Measurements from ENCODE around the gene TBC1D1. TPM values are rescaled to one million over a fixed set of nuclear protein-coding genes. Genes with fewer than 3 reads are reported as not detected.

The TBC1D1 gene
- total and polyA plus RNA-seq, 12 donors = 85.4 to 153 (median 106) TPM

DNA sequence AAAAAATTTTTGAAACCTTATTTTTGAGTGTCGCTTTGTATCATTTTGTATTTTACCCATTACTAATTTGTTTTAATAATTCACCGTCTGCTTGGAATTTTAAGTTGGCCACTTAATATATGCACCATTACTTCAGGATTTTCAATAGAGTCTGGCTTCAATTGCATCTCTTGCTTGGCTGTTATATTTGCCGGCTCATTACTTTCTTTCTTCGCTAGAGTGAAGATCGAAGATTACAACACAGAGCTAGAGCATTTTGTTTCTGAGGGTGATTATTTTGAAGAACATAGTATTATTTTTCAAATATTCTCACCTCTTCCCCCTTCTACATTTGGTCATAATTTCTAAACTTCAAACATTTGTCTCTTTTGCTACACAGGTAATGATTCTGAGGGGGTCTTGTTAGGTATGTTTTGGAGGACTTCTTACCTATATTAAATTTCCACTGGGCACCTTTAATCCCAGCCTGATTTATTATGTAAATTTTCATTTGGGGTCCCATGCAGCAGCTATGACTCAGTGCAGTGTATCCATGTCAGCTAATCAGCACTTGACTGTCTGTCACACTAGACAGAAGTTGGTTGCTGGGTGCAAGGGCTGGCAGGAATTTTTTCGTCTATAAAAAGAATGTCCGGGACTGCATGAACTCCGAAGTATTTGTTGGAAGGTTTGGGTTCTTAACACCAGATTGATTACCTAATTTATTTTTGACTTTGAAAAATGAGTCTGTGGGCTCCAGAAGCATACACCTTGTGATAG, 18.6 kb downstream of the TBC1D1 start:
- H3K4me3 ChIP-seq = peak overlapping the region in 5 of 10 donors; percentile 10 to 38 (median 32)
- intact Hi-C loops (cut with DNase I) = loop anchor here in 4 of 10 donors (5.0 kb wide), 3 partner anchors 38 to 63 kb away; no protein-coding TSS in a partner anchor
- ATAC-seq (peak; percentile 76 to 93 (median 85)), DNase-seq (peak in 1 of 2 donors; percentile 50)
- H3K27me3 ChIP-seq = no peaks in the 10 kb centered on the region
- no peaks in the 10 kb centered on the region for H3K9me3 ChIP-seq
- peaks cover 0 to 51% (median 20%) of the 10 kb centered on the region in 9 donors for H3K4me1 ChIP-seq
- H3K36me3 ChIP-seq = no peaks in the 10 kb centered on the region
- WGBS, 2 donors = 52 to 62% methylated on average over 8 of the region's 8 CpGs
- TF ChIP-seq, protein P1, sequence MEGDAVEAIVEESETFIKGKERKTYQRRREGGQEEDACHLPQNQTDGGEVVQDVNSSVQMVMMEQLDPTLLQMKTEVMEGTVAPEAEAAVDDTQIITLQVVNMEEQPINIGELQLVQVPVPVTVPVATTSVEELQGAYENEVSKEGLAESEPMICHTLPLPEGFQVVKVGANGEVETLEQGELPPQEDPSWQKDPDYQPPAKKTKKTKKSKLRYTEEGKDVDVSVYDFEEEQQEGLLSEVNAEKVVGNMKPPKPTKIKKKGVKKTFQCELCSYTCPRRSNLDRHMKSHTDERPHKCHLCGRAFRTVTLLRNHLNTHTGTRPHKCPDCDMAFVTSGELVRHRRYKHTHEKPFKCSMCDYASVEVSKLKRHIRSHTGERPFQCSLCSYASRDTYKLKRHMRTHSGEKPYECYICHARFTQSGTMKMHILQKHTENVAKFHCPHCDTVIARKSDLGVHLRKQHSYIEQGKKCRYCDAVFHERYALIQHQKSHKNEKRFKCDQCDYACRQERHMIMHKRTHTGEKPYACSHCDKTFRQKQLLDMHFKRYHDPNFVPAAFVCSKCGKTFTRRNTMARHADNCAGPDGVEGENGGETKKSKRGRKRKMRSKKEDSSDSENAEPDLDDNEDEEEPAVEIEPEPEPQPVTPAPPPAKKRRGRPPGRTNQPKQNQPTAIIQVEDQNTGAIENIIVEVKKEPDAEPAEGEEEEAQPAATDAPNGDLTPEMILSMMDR (IDR thresholded peaks at IDR 0.05) = no peak
- peak overlapping the region; percentile 55 to 89 (median 79) for H3K27ac ChIP-seq

DNA sequence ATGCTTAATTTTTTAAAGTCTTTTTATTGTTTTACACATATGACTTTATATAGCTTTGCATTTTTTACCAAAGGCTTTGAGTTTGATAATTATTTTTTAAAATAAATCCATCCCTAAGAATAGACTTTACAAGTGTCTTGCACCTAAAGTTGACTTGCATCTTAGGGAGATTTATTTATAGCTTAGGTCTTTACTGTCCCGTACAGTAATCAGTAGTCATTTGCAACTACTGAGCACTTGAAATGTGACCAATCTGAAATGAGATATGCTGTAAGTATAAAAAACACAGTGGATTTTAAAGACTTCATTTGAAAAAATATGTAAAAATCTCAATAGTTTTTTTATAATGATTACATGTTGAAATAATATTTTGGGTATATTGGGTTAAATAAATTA, 19.2 kb downstream of the TBC1D1 start:
- ATAC-seq = peak in 2 of 8 donors; percentile 36 to 38
- peak overlapping the region in 4 of 10 donors; percentile 12 to 38 (median 18) for H3K4me3 ChIP-seq
- H3K4me1 ChIP-seq = peaks cover 0 to 51% (median 20%) of the 10 kb centered on the region in 9 donors

DNA sequence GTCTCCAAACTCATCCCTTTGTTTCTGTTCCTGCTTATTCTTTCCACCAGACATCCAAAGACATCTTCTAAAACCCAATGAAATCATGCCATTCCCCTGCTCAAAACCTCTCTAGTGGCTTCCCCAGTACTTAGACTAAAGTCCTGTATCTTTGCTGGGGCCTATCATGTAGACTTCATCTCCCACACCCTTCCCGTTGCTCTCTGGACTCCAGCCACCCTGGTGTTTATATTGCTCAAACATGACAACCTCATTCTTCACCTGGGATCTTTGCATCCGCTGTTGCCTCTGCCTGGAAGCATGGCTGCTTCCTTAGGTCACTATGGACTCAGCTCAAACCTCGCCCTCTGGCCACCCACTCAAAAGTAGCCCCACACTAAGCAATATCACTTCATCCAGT, 23.7 kb downstream of the TBC1D1 start:
- H3K4me1 ChIP-seq = peaks cover 0 to 25% (median 6%) of the 10 kb centered on the region in 9 donors
- ATAC-seq (no peak), DNase-seq (no peak)
- intact Hi-C loops (cut with DNase I) = loop anchor here in 1 of 10 donors (5.0 kb wide), 1 partner anchor 33 kb away; no protein-coding TSS in a partner anchor
- H3K9me3 ChIP-seq = no peaks in the 10 kb centered on the region
- H3K27me3 ChIP-seq = no peaks in the 10 kb centered on the region
- TF ChIP-seq, protein P1 (IDR thresholded peaks at IDR 0.05) = no peak
- WGBS, 2 donors = 92% methylated on average over 3 of the region's 3 CpGs
- H3K36me3 ChIP-seq = no peaks in the 10 kb centered on the region
- H3K27ac ChIP-seq = no peak overlapping the region
- H3K4me3 ChIP-seq = no peak overlapping the region

More for the DNA sequence above, 19.2 kb downstream of the TBC1D1 start:
- peak overlapping the region in 9 of 10 donors; percentile 61 to 89 (median 79) for H3K27ac ChIP-seq
- H3K27me3 ChIP-seq = no peaks in the 10 kb centered on the region
- no peak for DNase-seq
- TF ChIP-seq, protein P1 (IDR thresholded peaks at IDR 0.05) = no peak
- H3K36me3 ChIP-seq = no peaks in the 10 kb centered on the region
- intact Hi-C loops (cut with DNase I) = loop anchor here in 1 of 10 donors (5.0 kb wide), 1 partner anchor 37 kb away; no protein-coding TSS in a partner anchor
- 30 to 51% methylated on average over 1 of the region's 1 CpG for WGBS, 2 donors
- no peaks in the 10 kb centered on the region for H3K9me3 ChIP-seq

DNA sequence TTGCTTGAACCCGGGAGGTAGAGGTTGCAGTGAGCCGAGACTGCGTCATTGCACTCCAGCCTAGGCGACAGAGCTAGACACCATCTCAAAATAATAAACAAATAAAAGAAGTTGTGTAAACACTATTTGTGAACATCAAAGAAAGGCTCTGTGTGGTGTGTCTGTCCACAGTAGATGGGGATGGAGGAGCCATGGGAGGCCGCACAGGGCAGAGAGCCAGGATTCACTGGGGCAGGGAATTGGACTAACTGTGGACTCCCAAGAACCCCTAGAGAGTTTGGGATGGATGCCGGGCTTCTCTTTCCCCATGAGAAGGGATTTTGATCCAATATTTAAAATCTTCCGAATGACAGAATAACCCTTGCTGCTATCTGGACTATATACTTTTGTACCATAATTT, 26.5 kb downstream of the TBC1D1 start:
- no peak overlapping the region for H3K27ac ChIP-seq
- intact Hi-C loops (cut with DNase I) = no loop called here
- TF ChIP-seq, protein P1 (IDR thresholded peaks at IDR 0.05) = no peak
- H3K4me3 ChIP-seq = no peak overlapping the region
- 83 to 85% methylated on average over 7 of the region's 7 CpGs for WGBS, 2 donors
- ATAC-seq (peak in 5 of 8 donors; percentile 53 to 78 (median 58)), DNase-seq (peak; percentile 39 to 42)
- H3K36me3 ChIP-seq = no peaks in the 10 kb centered on the region
- H3K4me1 ChIP-seq = peaks cover 0 to 12% (median 3%) of the 10 kb centered on the region in 9 donors
- no peaks in the 10 kb centered on the region for H3K9me3 ChIP-seq
- no peaks in the 10 kb centered on the region for H3K27me3 ChIP-seq
